Measurements from ENCODE around the gene DDR1.

Gene DDR1

DNA sequence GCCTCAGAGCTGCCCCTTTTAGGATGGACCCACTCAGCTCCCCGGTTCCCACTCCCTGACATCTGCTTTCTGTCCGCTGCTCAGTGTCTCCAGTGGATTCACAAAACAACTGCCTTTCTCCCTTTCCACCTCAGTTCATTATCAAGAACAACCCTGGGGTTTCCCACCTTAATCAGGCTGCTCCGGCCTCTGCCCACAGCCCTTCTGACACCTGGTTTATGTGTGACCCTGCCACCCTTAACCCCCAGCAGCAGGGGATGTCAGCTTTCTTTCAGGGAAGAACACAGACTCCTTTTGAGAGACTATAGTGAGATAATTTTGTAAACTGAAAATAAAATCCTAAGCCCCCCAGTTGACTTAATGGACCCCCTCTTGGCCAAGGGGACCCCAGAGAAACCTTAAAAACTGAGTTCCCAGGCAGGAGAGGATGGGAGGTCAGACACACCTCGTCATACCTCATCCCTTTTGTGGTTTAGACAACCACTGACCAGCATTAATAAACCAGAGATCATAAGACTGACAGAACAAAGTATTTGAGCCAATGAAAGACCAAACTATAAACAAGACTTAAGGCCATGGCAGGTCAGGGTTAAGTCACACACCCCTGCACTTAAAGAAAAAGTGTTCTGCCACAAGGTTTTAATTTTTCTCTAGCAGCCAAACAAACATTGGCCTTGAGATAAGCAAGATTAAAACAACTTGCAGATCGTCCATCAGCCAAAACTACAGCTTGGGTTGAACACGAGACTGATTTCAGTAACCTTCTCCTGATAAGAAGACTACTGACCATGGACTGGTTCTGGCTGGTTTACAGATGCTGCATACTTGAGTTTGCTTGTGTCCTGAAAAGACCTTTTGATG is 42.4 kb upstream of the DDR1 start:
- no peaks in the 10 kb centered on the region for H3K36me3 ChIP-seq

GRCh38 chr6:30842754-30843610 is 41.3 kb upstream of the DDR1 start:
- DNase-seq = no peak
- H3K27me3 ChIP-seq = no peaks in the 10 kb centered on the region
- no peak overlapping the region for H3K4me3 ChIP-seq
- no peaks in the 10 kb centered on the region for H3K9me3 ChIP-seq
- no peaks in the 10 kb centered on the region for H3K36me3 ChIP-seq
- intact Hi-C loops (cut with DNase I; ENCODE audit: low total_unique reads) = no loop called here
- H3K27ac ChIP-seq = no peak overlapping the region
- peaks cover 0 to 25% (median 12%) of the 10 kb centered on the region in 4 donors for H3K4me1 ChIP-seq
- TF ChIP-seq, protein P1, sequence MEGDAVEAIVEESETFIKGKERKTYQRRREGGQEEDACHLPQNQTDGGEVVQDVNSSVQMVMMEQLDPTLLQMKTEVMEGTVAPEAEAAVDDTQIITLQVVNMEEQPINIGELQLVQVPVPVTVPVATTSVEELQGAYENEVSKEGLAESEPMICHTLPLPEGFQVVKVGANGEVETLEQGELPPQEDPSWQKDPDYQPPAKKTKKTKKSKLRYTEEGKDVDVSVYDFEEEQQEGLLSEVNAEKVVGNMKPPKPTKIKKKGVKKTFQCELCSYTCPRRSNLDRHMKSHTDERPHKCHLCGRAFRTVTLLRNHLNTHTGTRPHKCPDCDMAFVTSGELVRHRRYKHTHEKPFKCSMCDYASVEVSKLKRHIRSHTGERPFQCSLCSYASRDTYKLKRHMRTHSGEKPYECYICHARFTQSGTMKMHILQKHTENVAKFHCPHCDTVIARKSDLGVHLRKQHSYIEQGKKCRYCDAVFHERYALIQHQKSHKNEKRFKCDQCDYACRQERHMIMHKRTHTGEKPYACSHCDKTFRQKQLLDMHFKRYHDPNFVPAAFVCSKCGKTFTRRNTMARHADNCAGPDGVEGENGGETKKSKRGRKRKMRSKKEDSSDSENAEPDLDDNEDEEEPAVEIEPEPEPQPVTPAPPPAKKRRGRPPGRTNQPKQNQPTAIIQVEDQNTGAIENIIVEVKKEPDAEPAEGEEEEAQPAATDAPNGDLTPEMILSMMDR (IDR thresholded peaks at IDR 0.05) = no peak

More for the DNA sequence above, 42.4 kb upstream of the DDR1 start:
- Histone ChIP-seq H3K4me1 (peaks cover 0 to 33% (median 13%) of the 10 kb centered on the region in 4 donors), H3K27ac (no peak overlapping the region), H3K9me3 (no peaks in the 10 kb centered on the region), H3K4me3 (no peak overlapping the region), H3K27me3 (no peaks in the 10 kb centered on the region)
- DNase-seq = no peak
- TF ChIP-seq, protein P1 (IDR thresholded peaks at IDR 0.05) = no peak
- intact Hi-C loops (cut with DNase I; ENCODE audit: low total_unique reads) = no loop called here

GRCh38 chr6:30843611-30843998 is 40.7 kb upstream of the DDR1 start:
- Histone ChIP-seq H3K9me3 (no peaks in the 10 kb centered on the region), H3K27ac (no peak overlapping the region), H3K4me1 (peaks cover 0 to 25% (median 12%) of the 10 kb centered on the region in 4 donors), H3K36me3 (no peaks in the 10 kb centered on the region), H3K27me3 (no peaks in the 10 kb centered on the region), H3K4me3 (no peak overlapping the region)
- no peak for DNase-seq
- TF ChIP-seq, protein P1 (IDR thresholded peaks at IDR 0.05) = no peak
- intact Hi-C loops (cut with DNase I; ENCODE audit: low total_unique reads) = no loop called here

GRCh38 chr6:30844118-30844535 is 40.2 kb upstream of the DDR1 start:
- TF ChIP-seq, protein P1 (IDR thresholded peaks at IDR 0.05) = no peak
- Histone ChIP-seq H3K4me3 (no peak overlapping the region), H3K36me3 (no peaks in the 10 kb centered on the region), H3K9me3 (no peaks in the 10 kb centered on the region), H3K27ac (no peak overlapping the region), H3K4me1 (peaks cover 0 to 25% (median 12%) of the 10 kb centered on the region in 4 donors), H3K27me3 (no peaks in the 10 kb centered on the region)
- intact Hi-C loops (cut with DNase I; ENCODE audit: low total_unique reads) = no loop called here
- no peak for DNase-seq

DNA sequence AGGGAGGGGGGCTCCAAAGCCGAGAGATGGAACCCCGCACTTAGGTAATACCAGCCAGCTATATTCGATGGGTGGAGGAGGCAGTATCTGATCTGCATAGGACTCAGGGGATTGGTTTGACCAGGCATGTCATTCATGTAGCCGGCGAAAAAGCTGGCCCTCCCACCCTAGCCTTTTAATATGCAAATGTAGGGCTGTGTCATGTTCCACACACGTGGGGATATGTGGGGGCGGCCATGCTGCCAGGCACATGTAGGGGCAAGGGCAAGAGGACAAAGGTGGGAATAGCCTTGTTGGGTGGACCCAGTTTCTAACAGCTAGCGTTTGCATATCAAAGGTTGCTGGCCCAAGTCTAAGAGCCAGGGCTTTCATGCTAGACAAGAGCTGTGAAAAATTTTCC is 39.1 kb upstream of the DDR1 start:
- peaks cover 0 to 25% (median 12%) of the 10 kb centered on the region in 4 donors for H3K4me1 ChIP-seq
- no peaks in the 10 kb centered on the region for H3K27me3 ChIP-seq
- no peak overlapping the region for H3K27ac ChIP-seq
- H3K9me3 ChIP-seq = no peaks in the 10 kb centered on the region
- TF ChIP-seq, protein P1 (IDR thresholded peaks at IDR 0.05) = no peak
- no peak overlapping the region for H3K4me3 ChIP-seq
- no peaks in the 10 kb centered on the region for H3K36me3 ChIP-seq
- intact Hi-C loops (cut with DNase I; ENCODE audit: low total_unique reads) = no loop called here
- DNase-seq = no peak

Measured in tibial artery (tissue), 4 donors.